Activated CD4-positive, alpha-beta T cell treated with anti-CD3 and anti-CD28 coated beads for 48 hours (primary cell): ENCODE data around the gene PKDREJ.
"Not testable (repeated sequence)": the region's sequence is repeated elsewhere in the genome, so short reads cannot be mapped to it uniquely, and the experiment has no call there.

Source experiments
- DNase-seq: peaks from one replicate; pipeline ENCODE4 v3.0.0-alpha.2; 2020

The PKDREJ gene, protein sequence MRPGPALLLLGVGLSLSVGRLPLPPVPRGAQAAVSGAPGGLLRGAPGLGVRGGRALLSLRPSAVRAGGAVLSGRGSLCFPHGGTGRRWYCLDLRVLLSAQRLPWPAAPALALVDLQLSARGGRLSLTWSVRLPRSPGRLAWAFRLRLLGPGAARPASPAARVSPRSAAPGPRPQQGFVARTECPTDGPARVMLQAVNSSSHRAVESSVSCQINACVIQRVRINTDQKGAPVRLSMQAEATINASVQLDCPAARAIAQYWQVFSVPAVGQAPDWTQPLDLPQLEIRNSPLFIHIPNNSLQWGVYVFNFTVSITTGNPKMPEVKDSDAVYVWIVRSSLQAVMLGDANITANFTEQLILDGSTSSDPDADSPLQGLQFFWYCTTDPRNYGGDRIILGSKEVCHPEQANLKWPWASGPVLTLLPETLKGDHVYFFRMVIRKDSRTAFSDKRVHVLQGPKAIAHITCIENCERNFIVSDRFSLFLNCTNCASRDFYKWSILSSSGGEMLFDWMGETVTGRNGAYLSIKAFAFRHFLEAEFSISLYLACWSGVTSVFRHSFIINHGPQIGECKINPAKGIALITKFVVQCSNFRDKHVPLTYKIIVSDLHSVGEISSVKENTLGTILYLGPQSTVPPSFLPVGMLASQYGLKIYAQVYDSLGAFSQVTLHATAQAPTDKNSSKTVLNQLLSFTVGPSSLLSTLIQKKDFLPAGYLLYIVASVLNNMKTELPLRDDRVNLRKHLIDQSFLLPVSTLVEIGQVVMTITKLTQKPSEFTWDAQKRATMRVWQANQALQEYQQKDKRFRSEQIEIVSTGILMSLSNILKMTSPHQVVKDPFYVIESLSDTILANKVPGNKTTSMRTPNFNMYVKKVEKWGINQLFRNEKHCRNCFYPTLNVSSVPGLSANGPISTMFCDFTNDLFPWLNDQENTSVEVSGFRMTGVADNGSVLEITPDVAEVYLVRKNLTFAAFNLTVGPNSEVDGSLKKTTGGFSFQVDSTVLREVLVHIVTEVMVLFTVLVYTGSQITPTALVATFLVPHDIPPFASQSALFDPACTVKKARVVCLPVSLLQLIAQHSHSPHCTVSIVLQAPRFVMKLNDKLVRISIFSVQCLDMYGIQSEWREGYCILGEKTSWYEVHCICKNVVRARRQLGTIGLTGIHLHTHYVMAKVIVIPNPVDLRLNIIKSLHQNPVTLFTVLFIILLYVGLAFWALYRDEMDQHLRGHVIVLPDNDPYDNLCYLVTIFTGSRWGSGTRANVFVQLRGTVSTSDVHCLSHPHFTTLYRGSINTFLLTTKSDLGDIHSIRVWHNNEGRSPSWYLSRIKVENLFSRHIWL (N-terminal part only)

GRCh38 chr22:46263216-46263590 lies at the start of gene PKDREJ:
Gene PKDREJ, minus strand, starts transcription at chr22:46263343. Its CDS starts 21 bp downstream, at chr22:46263322.
- no peak for DNase-seq

GRCh38 chr22:46312848-46313247 lies 49.7 kb upstream of the PKDREJ start:
- not testable (repeated sequence) for DNase-seq

DNA sequence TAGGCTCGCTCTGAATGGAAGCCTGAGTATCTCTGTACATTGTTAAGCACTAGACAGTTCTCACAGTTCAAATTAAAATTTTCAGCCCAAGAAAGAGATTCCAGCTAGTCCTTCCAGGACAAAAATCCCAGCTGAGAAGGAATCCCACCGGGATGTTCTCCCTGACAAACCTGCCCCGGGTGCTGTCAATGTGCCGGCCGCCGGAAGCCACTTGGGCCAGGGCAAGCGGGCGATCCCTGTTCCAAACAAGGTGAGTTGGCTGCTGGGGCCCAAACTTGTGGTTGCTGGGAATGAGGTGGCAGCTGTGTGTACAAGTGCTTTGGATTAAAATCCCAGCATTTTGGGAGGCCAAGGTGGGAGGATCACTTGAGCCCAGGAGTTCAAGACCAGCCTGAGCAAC lies 48.9 kb upstream of the PKDREJ start:
- no peak for DNase-seq

DNA sequence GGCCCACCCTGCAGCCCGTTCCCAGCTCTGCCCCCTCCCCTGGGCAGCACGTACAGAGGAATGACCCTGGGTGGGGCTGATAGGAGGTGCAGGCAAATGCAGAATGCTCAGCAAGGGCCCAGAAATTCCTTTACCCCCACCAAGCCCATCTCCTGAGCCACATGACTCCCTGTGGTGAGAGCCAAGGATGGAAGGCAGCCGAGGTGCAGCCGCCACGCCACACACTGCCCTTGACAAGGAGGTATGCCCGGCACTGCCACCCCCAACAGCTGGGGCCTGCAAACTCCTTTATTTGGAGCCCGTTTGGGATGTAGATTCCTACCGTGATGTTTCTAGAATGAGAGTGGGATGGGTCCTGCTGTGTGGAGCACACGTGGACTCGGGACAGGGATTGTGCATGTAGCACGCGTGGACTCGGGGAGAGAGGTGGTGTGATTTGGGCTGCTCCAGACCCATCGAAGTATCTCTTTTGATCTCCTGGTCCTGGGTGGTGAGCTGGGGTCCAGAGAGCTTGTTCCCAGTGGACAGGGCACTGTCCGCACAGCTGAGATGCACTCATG lies 46.5 kb upstream of the PKDREJ start:
- DNase-seq = no peak

GRCh38 chr22:46308283-46308988 lies 45.3 kb upstream of the PKDREJ start:
- no peak for DNase-seq

GRCh38 chr22:46303347-46303965 lies 40.3 kb upstream of the PKDREJ start:
- no peak for DNase-seq

DNA sequence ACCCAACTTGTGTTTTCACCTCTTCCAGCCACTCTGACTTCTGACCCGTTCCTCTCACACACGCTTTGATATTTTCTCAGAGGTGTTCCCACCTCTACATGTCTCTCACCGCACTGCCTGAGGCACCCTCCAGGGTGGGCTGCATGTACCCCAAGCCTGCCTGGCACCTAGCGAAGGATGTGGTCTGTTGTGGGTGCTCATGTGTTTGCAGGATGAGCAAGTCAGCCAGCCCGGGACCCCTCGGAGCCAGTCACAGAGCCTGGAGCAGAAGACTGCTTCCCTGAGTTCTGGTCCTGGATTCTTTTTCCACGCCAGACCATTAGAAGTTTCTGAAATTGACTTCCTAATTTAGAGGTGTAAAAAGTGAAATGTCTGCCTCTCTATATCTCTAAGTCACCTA lies 37.3 kb upstream of the PKDREJ start:
- no peak for DNase-seq

DNA sequence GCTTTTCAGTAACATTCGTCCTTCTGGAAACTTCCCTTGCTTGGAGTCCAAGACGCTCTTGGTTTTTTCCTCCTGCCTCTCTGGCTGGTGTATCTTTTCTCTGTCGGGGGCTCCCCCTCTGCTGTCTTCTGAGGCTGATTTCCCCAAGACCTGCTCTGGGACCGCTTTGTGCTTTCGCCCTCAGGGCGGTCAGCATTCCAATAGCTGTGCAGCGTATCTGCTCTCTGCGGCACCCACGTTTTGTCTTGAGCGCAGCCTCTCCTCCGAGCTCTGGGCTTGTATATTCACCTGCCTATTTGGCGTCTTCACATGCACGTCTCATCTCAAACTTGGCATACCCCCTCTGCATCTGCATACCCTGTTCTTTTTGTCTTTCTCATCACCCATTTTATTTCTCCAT lies 36.0 kb upstream of the PKDREJ start:
- no peak for DNase-seq

DNA sequence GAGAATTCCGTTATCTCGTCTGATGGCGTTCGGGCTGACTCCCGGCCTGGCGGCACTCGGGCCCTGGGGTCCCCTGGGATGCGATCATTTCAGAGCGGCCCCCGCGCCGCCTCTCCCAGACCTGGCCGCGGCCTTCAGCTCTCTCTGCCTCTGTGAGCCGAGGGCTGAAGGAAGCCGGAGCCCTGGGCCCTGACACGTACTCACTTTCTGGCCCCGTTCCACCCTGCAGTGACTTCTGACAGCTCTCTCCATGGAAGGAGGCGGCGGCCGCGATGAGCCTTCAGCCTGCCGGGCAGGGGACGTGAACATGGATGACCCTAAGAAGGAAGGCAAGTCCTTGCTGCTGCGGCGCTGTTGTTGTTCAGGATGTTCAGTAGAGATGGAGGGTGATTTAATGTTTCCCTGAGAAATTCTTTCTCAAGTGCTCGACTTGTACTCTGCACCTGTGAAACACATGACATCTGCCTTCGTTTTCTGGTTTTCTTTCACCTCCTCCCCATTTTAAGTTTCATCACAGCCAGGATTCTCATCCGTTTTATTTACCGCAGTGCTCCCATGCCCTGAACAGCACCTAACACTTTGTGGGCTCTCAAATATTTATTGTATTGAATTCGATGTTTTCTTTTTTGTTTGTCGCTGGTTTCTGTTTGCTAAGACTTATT lies 34.1 kb upstream of the PKDREJ start:
- DNase-seq = peak; percentile 37

DNA sequence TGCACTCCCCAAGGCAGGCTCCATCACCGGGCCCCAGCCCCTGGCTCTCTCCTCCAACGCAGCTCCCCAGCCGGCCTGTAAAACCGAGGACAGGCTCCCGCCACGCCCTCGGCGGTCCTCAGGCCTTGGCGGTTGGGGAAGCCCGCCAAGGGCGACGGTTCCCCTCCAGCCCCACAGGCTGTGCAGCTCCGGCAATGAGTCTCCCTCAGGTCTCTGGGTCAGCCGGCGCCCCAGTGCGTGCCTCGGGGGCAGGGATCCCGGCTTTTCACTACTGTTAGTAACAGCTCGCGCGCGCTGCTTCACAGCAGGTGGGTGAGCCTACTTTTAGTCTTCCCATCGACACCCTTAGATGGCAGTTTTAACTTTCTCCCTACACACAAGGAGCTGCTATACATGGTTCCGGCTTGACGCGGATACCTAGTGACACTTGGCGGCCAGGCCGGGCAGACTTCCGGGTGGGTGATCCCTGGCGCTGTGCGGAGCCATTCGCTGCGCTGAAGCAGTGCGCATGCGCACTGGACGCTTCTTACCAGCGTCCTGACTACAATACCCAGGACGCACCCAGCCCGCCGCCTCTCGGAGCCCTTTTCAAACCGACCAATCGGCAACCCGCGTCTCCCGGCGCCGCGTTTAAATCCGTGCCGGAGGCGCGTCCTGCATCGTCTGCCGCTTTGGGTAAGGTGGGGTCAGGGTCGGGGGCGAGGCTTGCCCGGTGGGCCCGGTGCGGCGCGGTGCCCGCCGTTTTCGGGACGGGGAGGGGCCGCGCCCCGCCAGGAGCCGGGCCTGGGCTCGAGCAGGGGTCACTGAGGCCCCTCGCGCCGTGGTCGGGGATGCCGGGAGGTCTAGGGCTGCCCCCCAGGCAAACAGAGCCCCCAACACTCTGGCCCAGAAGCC lies 33.4 kb upstream of the PKDREJ start, which contains the start of gene GTSE1:
GTSE1 (plus strand) TSS at position 614 of the 894 bp plus-strand sequence. CDS start 531 bp downstream, outside the sequence.
- DNase-seq = peak; percentile 98

DNA sequence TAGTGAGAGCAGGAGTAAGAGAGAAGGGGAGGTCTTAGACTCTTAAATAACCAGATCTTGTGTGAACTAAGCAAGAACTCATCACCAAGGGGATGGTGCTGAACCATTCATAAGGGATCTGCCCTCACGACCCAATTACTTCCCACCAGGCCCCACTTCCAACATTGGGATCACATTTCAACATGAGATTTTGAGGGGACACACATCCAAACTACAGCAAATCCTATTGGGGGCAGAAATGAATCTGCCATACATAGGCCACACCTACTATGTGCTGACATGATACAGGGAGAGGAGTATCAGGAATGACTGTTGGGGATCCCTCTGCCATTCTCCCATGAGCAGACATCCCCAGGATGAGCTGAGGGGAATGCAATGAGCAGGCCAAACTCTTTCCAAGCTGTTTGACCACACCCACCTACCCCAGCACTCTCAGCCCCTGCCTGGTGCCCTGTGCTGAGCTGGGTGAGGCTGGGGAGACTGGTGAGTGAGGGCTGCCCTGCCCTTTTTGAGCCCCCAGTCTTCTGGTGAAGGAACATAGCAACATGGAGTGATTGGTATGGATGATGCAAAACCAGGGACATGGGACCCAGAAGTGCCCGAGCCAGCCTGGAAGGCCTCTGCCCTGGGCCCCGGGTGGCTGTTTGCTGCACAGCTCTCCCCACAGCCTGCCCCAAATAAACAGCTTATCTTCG lies 32.3 kb upstream of the PKDREJ start:
- DNase-seq = no peak

DNA sequence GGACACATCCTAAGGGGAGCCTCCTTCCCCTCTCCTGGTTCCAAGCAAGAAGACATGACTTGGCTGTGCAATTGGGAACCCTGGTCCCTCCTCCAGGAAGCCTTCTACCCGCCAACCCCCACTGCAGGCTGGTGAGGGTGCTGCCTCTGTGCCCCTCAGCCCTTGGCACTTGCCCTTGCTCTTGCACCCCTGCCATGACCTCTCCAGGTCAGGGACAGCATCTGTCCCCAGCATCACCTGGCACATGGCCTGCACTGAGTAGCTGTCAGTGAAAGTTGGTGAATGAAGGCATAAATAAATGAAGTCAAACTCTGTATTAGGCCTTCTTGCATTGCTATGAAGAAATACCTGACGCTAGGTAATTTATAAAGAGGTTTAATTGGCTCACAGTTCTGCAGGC lies 31.6 kb upstream of the PKDREJ start:
- no peak for DNase-seq

GRCh38 chr22:46293577-46294260 lies 30.6 kb upstream of the PKDREJ start:
- peak; percentile 40 for DNase-seq

DNA sequence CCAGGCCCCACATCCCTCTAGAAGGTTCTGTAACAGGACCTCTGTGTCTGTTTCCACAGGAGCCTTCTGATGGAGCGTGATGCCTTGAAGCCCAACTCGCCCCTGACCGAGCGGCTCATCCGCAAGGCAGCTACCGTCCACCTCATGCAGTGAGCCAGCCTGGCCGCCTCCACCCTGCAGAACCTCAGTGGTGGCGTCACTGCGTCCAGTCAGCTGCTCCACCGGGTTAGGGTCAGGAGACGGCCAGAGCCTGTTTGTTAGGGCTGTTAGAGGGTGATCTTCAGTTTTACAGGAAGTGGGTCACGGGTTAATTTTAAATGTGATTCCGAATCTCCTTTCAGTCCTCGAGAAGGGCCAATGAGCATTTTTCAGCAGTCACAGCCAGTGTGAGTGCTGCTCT lies 29.6 kb upstream of the PKDREJ start:
- no peak for DNase-seq

DNA sequence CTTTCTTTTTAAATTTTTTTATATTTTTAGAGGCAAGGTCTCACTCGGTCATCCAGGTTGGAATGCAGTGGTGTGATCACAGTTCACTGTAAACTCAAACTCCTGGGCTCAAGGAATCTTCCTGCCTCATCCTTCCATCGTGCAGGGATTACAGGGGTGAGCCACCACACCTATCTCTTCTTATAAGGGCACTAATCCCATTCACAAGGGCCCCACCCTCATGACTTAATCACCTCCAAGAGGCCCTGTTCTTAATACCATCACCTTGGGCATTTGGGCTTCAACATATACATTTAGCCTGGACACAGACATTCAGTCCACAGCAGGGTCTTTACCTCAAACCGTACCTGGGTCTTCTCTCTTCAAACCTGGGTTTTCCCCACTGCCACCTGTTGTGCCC lies 29.0 kb upstream of the PKDREJ start:
- DNase-seq = no peak

DNA sequence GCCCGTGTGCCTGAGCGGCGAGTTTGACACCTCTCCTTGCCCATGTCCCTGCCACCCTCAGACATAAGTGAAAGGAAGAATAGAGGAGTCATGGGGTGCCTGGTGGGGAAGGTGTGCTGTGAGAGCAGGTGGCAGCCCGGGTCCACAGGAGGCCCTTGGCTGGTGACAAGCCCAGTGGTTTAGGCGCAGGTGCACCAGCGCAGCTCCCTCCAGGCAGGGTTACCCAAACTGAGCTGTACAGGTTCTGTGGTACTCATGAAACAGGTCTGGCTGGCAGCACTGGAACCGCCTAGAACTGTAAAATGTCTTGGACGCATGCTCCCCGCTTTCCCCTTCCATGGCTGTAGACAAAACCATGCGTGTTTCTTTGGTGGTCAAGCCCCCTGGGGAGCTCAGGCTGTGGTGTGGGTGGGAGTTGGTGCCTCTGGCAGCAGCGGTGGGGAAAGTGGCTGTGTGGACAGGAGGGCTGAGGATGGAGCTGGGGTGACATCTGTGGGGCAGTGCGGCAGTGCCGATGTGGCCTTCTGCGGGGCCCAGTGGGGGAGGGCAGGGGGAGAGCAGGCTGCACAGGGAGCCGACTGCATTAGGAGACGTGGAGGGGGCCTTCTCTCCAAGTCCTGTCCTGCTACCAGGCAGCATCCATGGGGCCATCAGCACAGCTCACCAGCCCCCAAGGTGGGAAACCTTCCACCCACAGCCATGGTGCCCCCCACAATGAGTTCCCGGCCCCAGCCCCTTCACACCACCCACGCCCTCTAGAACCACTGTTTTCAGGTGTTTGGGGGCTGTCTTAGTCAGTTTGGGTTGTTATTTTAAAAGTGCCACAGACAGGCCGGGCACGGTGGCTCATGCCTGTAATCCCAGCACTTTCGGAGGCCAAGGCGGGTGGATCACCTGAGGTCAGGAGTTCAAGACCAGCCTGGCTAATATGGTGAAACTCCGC lies 28.0 kb upstream of the PKDREJ start:
- DNase-seq = no peak

DNA sequence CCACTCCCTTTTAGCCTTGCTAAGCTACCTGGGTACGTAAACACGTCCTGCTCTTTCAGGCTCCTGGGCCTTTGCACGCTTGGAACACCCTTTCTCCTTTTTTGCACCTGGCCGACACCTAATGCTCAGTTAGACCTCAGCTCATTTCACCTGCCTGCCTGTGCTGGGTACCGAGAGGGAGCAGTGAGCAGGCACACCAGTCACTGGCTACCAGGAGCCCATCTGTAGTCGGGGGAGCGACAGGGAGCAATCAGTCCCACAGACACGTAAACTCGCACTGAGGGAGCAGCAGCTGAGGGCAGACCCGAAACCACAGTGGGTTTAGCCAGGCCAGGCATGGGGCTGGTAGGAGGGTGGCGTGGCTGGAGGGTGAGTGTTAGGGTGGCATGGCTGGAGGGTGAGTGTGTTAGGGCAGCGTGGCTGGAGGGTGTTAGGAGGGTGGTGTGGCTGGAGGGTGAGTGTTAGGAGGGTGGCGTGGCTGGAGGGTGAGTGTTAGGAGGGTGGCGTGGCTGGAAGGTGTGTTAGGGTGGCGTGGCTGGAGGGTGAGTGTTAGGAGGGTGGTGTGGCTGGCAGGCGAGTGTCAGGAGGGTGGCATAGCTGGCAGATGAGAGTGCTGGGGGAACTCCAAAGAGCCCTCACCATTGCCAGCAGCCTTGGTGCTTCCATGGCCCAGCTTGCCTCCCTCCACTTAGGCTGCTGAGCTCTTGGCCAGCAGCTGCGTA lies 27.1 kb upstream of the PKDREJ start:
- no peak for DNase-seq
